Bronchial epithelial cell (primary cell): ENCODE measurements around the gene MAP2K3. TPM values are rescaled to one million over a fixed set of nuclear protein-coding genes. Genes with fewer than 3 reads are reported as not detected.

Source experiments
- DNase-seq: peaks from one replicate; pipeline ENCODE4 v3.0.0-alpha.2; 2010; ENCODE audit warnings: low read depth
- FAIRE-seq: peaks from 2 replicates; lab custom pipeline; 2011; peaks lifted over from hg19 to GRCh38; lab: Jason Lieb, UNC
- H3K27me3 ChIP-seq: 2 replicates; pipeline ENCODE4 v1.5.1; 2011; ENCODE audit warnings: low read length; ENCODE audit not compliant: control insufficient read depth, insufficient read depth
- H3K36me3 ChIP-seq: 2 replicates; pipeline ENCODE4 v1.5.1; 2011; ENCODE audit warnings: low read length; ENCODE audit not compliant: control insufficient read depth, insufficient read depth
- H3K4me3 ChIP-seq: 2 replicates; pipeline ENCODE4 v1.5.1; 2011; ENCODE audit warnings: mild to moderate bottlenecking, low read depth, low read length, control low read depth
- total RNA-seq: library from RNA; depleted of rRNA; stranded (reverse); fragments of >200 nt; gene quantifications from 2 replicates; pipeline ENCODE4 v1.2.1, GENCODE V29; 2014
- TF ChIP-seq, protein P1 (sequence below): IDR thresholded peaks from 2 replicates; pipeline ENCODE4 v1.5.1; 2011; ENCODE audit warnings: mild to moderate bottlenecking, moderate library complexity, low read length, control low read depth, inconsistent platforms; ENCODE audit not compliant: insufficient read depth, severe bottlenecking

Gene MAP2K3
- total RNA-seq, 1 donor from 2014 or later = 5.3 TPM

DNA sequence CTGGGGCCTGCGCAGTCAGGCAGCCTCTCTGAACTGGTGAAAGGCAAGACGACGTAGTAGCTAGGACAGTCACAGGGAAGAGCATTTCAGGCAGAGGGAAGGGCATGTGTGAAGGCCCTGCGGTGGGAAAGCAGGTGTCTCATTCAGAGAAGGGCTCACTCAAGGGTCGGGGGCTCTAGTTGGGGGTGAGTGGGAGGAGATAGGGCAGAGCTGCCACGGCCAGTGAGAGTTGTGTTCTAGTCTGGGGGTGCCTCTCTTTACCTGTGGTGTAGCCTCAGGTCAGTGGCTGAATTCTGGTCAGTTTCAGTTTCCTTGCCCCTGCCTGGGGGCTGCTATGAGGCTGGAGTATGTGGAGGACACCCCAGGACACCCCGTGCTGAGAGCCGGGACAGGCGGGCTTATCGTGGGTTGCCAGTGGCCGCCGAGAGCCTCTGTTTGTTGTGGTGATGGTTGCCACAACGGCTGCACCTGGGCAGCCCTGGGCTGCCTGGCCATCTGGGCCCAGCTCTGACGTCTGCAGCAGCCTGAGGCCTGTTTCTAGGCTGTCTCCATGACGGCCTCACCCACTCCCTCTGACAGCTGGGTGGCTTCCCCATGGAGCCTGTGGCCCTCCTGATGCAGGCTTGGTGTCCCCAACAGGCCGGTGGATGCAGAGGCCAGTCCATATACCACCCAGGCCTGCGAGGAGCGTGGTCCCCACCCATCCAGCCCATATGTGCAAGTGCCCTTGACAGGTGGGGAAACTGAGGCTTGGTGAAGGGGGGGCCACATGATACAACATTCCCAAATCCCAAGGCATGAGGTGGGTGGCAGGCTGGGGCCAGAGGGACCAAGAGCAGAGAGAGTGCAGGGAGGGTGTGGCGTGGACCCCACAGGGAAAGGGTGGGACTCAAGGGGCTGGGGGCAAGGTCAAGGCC lies 10.8 kb downstream of the MAP2K3 start:
- DNase-seq (peak; percentile 42), FAIRE-seq (peak; percentile 96)
- no peaks in the 10 kb centered on the region for H3K27me3 ChIP-seq
- TF ChIP-seq, protein P1, sequence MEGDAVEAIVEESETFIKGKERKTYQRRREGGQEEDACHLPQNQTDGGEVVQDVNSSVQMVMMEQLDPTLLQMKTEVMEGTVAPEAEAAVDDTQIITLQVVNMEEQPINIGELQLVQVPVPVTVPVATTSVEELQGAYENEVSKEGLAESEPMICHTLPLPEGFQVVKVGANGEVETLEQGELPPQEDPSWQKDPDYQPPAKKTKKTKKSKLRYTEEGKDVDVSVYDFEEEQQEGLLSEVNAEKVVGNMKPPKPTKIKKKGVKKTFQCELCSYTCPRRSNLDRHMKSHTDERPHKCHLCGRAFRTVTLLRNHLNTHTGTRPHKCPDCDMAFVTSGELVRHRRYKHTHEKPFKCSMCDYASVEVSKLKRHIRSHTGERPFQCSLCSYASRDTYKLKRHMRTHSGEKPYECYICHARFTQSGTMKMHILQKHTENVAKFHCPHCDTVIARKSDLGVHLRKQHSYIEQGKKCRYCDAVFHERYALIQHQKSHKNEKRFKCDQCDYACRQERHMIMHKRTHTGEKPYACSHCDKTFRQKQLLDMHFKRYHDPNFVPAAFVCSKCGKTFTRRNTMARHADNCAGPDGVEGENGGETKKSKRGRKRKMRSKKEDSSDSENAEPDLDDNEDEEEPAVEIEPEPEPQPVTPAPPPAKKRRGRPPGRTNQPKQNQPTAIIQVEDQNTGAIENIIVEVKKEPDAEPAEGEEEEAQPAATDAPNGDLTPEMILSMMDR = no peak
- no peak overlapping the region for H3K4me3 ChIP-seq
- peaks cover 18% of the 10 kb centered on the region for H3K36me3 ChIP-seq

GRCh38 chr17:21296097-21297025 lies 11.8 kb downstream of the MAP2K3 start:
- Histone ChIP-seq H3K36me3 (peaks cover 26% of the 10 kb centered on the region), H3K4me3 (no peak overlapping the region), H3K27me3 (no peaks in the 10 kb centered on the region)
- TF ChIP-seq, protein P1 = no peak
- DNase-seq (no peak), FAIRE-seq (peak; percentile 97)

DNA sequence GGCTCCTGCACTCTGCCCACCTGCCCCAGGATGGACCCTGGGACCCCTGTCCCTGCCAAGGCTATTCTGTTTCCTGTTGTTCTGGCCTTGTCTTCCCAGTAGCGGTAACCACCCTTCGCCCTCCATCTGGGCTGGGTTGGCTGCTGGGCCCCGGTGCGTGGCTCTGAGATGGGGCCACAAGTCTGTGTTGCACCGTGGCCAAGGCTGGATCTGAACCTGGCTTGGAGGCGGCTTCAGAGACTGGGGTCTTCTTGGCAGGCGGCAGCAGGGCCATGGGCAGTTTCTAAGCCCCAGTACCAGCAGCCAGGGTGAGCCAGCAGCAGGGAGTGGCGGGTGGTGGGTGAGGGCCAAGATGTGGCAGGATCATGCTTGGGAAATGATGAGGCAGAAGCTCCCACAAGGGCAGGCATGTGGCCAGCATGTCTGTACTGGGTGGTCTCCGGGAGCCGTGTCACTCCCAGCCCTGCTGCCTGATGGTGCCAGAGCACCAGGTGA lies 12.6 kb downstream of the MAP2K3 start:
- Histone ChIP-seq H3K27me3 (no peaks in the 10 kb centered on the region), H3K36me3 (peaks cover 24% of the 10 kb centered on the region), H3K4me3 (no peak overlapping the region)
- DNase-seq (no peak), FAIRE-seq (no peak)
- TF ChIP-seq, protein P1 = no peak

- peak; percentile 88 for FAIRE-seq
- TF ChIP-seq, protein P1 = no peak
- H3K36me3 ChIP-seq = peaks cover 26% of the 10 kb centered on the region
Observed at GRCh38 chr17:21297597-21297996, 13.1 kb downstream of the MAP2K3 start.

GRCh38 chr17:21298056-21298982 lies 13.8 kb downstream of the MAP2K3 start:
- FAIRE-seq (peak; percentile 89), DNase-seq (no peak)
- H3K36me3 ChIP-seq = peaks cover 26% of the 10 kb centered on the region
- no peak overlapping the region for H3K4me3 ChIP-seq
- no peaks in the 10 kb centered on the region for H3K27me3 ChIP-seq
- TF ChIP-seq, protein P1 = no peak

More at GRCh38 chr17:21297597-21297996, 13.1 kb downstream of the MAP2K3 start:
- Histone ChIP-seq H3K4me3 (no peak overlapping the region), H3K27me3 (no peaks in the 10 kb centered on the region)
- DNase-seq = no peak
